Mesenchymal stem cell (in vitro differentiated cells and primary cell): ENCODE measurements around the gene RRP36.
A peak's percentile ranks its signal among the peaks of the same experiment; 100 is the strongest.

ENCODE experiments used
- DNase-seq: peaks from one replicate; pipeline ENCODE4 v3.0.0-alpha.2; 2013
- H2AFZ ChIP-seq: one replicate; pipeline ENCODE4 v1.6.1; 2013; ENCODE audit warnings: low read depth, mild to moderate bottlenecking, control low read depth, inconsistent platforms, low read length, moderate library complexity
- H2AK5ac ChIP-seq: 2 replicates; pipeline ENCODE4 v1.6.1; 2013; ENCODE audit warnings: low read length, moderate library complexity, mild to moderate bottlenecking, inconsistent platforms; ENCODE audit not compliant: severe bottlenecking
- H2BK120ac ChIP-seq: one replicate; pipeline ENCODE4 v1.6.1; 2013; ENCODE audit warnings: low read depth, mild to moderate bottlenecking, inconsistent platforms, low read length, moderate library complexity
- H2BK12ac ChIP-seq, 2 experiments: one replicate each; pipeline ENCODE4 v1.6.1; 2013; ENCODE audit warnings: inconsistent platforms in 2 of 2, low read length in 2 of 2, mild to moderate bottlenecking in 2 of 2, moderate library complexity in 2 of 2, control low read depth in 1 of 2
- H2BK15ac ChIP-seq: one replicate; pipeline ENCODE4 v1.6.1; 2013; ENCODE audit warnings: mild to moderate bottlenecking, low read depth, inconsistent platforms; ENCODE audit not compliant: poor library complexity, severe bottlenecking
- H2BK5ac ChIP-seq: 2 replicates; pipeline ENCODE4 v1.6.1; 2013; ENCODE audit warnings: low read depth, mild to moderate bottlenecking, low read length, control low read depth, inconsistent platforms; ENCODE audit not compliant: poor library complexity, severe bottlenecking
- H3K14ac ChIP-seq, 2 experiments: one replicate each; pipeline ENCODE4 v1.6.1; 2013; ENCODE audit warnings: inconsistent platforms in 2 of 2, low read length in 2 of 2, control low read depth in 1 of 2, mild to moderate bottlenecking in 1 of 2, moderate library complexity in 1 of 2
- H3K18ac ChIP-seq, 2 experiments: one replicate each; pipeline ENCODE4 v1.6.1; 2013; ENCODE audit warnings: inconsistent platforms in 2 of 2, low read length in 2 of 2, control low read depth in 1 of 2, low read depth in 1 of 2, mild to moderate bottlenecking in 1 of 2
- H3K23ac ChIP-seq, 2 experiments: one replicate each; pipeline ENCODE4 v1.6.1; 2013; ENCODE audit warnings: inconsistent platforms in 2 of 2, low read length in 2 of 2, mild to moderate bottlenecking in 2 of 2, moderate library complexity in 2 of 2, control low read depth in 1 of 2
- H3K27ac ChIP-seq: 2 replicates; pipeline ENCODE4 v1.5.1; 2013; ENCODE audit warnings: mild to moderate bottlenecking, moderate library complexity, low read length, control low read depth, inconsistent platforms; ENCODE audit not compliant: poor library complexity, severe bottlenecking
- H3K27me3 ChIP-seq, 2 experiments: 2 replicates each; pipeline versions ENCODE4 v1.6.1 to v1.7.0; 2013; ENCODE audit warnings: low read length in 2 of 2, mild to moderate bottlenecking in 2 of 2, moderate library complexity in 2 of 2, control low read depth in 1 of 2, inconsistent platforms in 1 of 2; ENCODE audit not compliant: control insufficient read depth in 1 of 2, insufficient read depth in 1 of 2
- H3K36me3 ChIP-seq, 2 experiments: 2 replicates each; pipeline versions ENCODE4 v1.6.1 to v1.7.0; 2013; ENCODE audit warnings: low read length in 2 of 2, control low read depth in 1 of 2, inconsistent platforms in 1 of 2, low read depth in 1 of 2, mild to moderate bottlenecking in 1 of 2; ENCODE audit not compliant: insufficient read depth in 2 of 2, control insufficient read depth in 1 of 2
- H3K4ac ChIP-seq, 2 experiments: one replicate each; pipeline ENCODE4 v1.6.1; 2013; ENCODE audit warnings: inconsistent platforms in 2 of 2, low read length in 2 of 2, mild to moderate bottlenecking in 2 of 2, moderate library complexity in 2 of 2, control low read depth in 1 of 2, low read depth in 1 of 2
- H3K4me1 ChIP-seq: 2 replicates; pipeline ENCODE4 v1.6.1; 2013; ENCODE audit warnings: low read depth, low read length, control low read depth; ENCODE audit not compliant: control insufficient read depth, insufficient read depth
- H3K4me2 ChIP-seq: 2 replicates; pipeline ENCODE4 v1.6.1; 2013; ENCODE audit warnings: low read length, mild to moderate bottlenecking, inconsistent platforms; ENCODE audit not compliant: poor library complexity, severe bottlenecking
- H3K4me3 ChIP-seq, 2 experiments: 2 replicates each; pipeline versions ENCODE4 v1.5.1 to v1.7.0; 2013; ENCODE audit warnings: low read length in 2 of 2, mild to moderate bottlenecking in 2 of 2, control low read depth in 1 of 2, low read depth in 1 of 2; ENCODE audit not compliant: insufficient read depth in 1 of 2
- H3K79me1 ChIP-seq: replicated peaks from 2 replicates; pipeline ENCODE4 v1.6.1; 2013; ENCODE audit warnings: mild to moderate bottlenecking, control low read depth, low read length, inconsistent platforms; ENCODE audit not compliant: poor library complexity, severe bottlenecking
- H3K9ac ChIP-seq: 2 replicates; pipeline ENCODE4 v1.7.0; 2013; ENCODE audit warnings: mild to moderate bottlenecking, low read length, moderate library complexity
- H3K9me3 ChIP-seq: 2 replicates; pipeline ENCODE4 v1.7.0; 2013; ENCODE audit warnings: mild to moderate bottlenecking, low read length; ENCODE audit not compliant: control insufficient read depth
- H4K8ac ChIP-seq: one replicate; pipeline ENCODE4 v1.6.1; 2013; ENCODE audit warnings: inconsistent platforms, mild to moderate bottlenecking, low read length, moderate library complexity
- H4K91ac ChIP-seq: one replicate; pipeline ENCODE4 v1.6.1; 2013; ENCODE audit warnings: mild to moderate bottlenecking, low read length, inconsistent platforms
- WGBS: methylation state at CpG from one replicate; pipeline ENCODE4 v1.1.7; 2013; ENCODE audit warnings: mixed read lengths; 5-methylcytosine and 5-hydroxymethylcytosine counted together

Gene RRP36

DNA sequence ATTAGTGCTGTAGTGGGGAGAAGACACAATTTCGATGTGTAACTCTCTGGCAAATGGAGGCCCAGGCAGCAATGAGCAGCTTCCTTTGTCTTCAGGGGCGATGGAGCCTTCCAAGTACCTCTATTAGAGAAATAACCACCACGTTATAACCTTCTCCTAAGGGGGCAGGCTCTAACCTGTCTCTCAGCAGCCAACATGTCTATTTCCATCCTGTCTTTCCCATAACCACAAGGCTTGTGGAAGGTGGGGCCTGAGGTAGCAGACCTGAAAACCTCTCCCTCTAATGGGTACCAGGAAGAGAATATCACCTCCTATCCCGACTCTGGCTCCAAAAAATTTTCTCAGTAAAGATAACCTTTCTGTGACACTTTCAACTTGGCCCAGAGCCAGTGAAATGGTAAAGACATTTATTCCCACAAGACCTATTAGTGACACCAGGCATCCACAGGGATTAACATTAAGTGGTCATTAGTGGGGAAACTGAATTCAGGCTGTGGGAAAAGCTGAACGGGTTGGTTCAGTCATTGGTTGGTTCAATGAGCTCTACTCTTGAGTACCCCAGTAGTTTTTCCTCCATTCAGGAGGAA lies 46.4 kb upstream of the RRP36 start:
- Histone ChIP-seq H3K23ac (no peak overlapping the region), H3K4me2 (no peak overlapping the region), H3K4ac (no peak overlapping the region), H3K9ac (no peak overlapping the region), H3K4me3 (no peak overlapping the region), H4K91ac (no peak overlapping the region), H3K27me3 (no peaks in the 10 kb centered on the region), H2AFZ (no peak overlapping the region), H3K4me1 (peaks cover 15% of the 10 kb centered on the region), H3K14ac (no peak overlapping the region), H3K27ac (no peak overlapping the region), H2BK5ac (no peak overlapping the region), H2BK12ac (no peak overlapping the region), H3K36me3 (peaks cover 8 to 9% of the 10 kb centered on the region in 2 experiments), H4K8ac (no peak overlapping the region), H2BK120ac (no peak overlapping the region), H3K79me1 (peaks cover 13% of the 10 kb centered on the region), H3K9me3 (no peaks in the 10 kb centered on the region), H3K18ac (no peak overlapping the region), H2AK5ac (no peak overlapping the region), H2BK15ac (no peak overlapping the region)
- no peak for DNase-seq
- WGBS: 100% methylated on average over 5 of the region's 5 CpGs

DNA sequence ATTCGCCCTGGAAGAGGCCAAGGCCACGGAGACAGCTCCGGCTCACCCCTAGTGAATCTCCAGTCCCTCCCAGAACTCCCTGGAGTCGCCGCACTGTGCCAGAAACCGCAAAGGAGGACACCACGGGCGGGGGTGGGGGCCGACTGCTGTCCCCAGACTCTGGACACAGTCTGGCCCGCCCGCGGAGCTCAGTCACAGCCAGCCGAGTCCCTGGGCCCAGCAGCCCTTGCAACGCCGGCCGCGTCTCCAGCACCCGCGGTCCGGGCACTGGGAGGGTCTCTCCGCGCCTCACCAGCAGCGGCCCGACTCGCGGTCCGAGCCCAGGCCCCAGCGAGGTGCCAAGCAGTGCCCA lies 43.0 kb upstream of the RRP36 start:
- peak overlapping the region; percentile 3 for H3K27ac ChIP-seq
- WGBS: under 1% methylated on average over 25 of the region's 28 CpGs

DNA sequence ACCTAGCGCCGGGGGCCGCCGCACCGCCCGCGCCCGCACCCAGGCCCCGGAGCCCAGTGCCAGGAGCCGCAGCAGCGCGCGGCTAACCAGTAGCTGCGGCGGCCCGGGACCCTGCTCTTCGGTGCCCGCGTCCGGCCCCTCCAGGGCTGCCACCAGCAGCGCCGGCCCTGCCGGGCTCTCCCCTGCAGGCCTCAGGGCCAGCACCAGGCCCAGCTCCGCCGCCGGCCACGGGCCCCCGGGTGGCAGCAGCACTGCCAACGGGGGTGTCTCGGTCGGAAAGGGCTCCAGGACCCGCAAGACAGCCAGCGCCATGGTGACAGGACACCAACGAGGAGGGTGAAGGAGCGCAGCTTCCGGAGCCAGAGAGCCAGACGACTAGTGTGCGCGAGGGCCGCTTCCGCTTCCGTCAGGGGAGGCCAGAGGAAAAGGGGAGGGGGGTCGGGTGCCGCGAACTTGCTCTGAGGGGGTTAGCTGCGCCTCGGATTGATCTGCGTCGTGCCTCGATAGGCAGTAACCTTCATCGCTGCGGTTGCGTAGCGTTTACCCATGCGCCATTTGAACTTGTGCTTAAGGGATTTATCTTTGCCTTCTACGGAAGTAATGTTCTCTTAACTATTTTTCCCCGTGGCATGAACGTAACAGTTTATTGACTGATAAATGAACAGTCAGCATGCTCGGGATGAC lies 42.4 kb upstream of the RRP36 start, which contains the start of gene PEX6:
TSS of gene PEX6 (minus strand) at position 343 of the 684 bp plus-strand sequence. CDS start at position 312, 31 bp downstream.
- Histone ChIP-seq H4K91ac (peak within 1 kb of the TSS; percentile 78), H3K9me3 (no peaks in the 10 kb centered on the region), H3K27me3 (no peaks in the 10 kb centered on the region)

More for the DNA sequence above, 43.0 kb upstream of the RRP36 start:
- Histone ChIP-seq H3K4me1 (peaks cover 10% of the 10 kb centered on the region), H2BK120ac (peak overlapping the region; percentile 94), H3K14ac (peak overlapping the region in 1 of 2 experiments; percentile 96), H3K4me3 (peak overlapping the region; percentile 81 to 85), H3K4me2 (peak overlapping the region; percentile 99), H3K4ac (peak overlapping the region; percentile 89 to 95), H3K18ac (peak overlapping the region; percentile 70 to 83), H3K36me3 (peaks cover 7 to 9% of the 10 kb centered on the region in 2 experiments), H2BK15ac (peak overlapping the region; percentile 37), H2BK12ac (peak overlapping the region in 1 of 2 experiments; percentile 3), H2AFZ (peak overlapping the region; percentile 36), H4K8ac (peak overlapping the region; percentile 78), H4K91ac (peak overlapping the region; percentile 9), H2AK5ac (no peak overlapping the region), H3K27me3 (no peaks in the 10 kb centered on the region), H3K23ac (no peak overlapping the region), H2BK5ac (peak overlapping the region; percentile 74), H3K9ac (peak overlapping the region; percentile 93), H3K79me1 (peaks cover 12% of the 10 kb centered on the region), H3K9me3 (no peaks in the 10 kb centered on the region)
- peak; percentile 61 for DNase-seq

DNA sequence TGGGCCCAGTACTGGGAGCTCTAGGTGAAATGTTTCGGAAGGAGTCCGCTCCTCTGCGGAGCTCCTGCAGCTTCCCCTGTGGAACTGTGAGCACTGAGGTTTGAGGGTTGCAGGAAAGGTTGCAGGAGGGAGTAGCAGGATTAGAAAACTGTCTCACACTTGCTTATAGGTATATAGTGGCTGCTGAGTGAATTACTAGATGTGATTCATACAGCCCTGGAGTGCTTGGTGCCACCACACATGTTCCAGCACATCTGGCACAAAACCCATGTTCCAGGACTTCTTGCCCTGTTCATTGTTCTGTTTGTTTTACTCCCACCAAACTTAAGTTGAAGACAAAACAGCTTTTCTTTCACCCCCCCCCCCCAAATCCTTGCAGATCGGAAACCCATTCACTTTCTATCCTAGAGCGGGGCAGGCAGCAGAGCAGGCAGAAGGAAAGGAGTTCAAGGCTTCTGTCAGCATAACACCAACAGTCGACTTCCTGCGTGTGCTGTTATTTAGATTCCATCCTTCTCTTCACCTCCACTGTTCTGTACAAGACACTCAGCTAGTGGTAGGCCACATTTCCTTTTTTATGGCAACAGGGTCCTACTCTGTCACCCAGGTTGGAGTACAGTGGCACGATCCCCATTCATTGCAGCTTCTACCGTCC lies 41.8 kb upstream of the RRP36 start:
- Histone ChIP-seq H2BK15ac (peak overlapping the region; percentile 21), H3K4me2 (peak overlapping the region; percentile 99), H2BK12ac (peak overlapping the region in 1 of 2 experiments; percentile 45), H3K27ac (peak overlapping the region; percentile 67), H3K79me1 (peaks cover 8% of the 10 kb centered on the region), H3K14ac (no peak overlapping the region), H4K8ac (peak overlapping the region; percentile 92), H3K18ac (peak overlapping the region; percentile 49 to 55), H4K91ac (no peak overlapping the region), H3K4me3 (peak overlapping the region; percentile 81 to 85), H3K23ac (no peak overlapping the region), H3K36me3 (peaks cover 0 to 6% of the 10 kb centered on the region in 2 experiments), H3K27me3 (no peaks in the 10 kb centered on the region), H3K9ac (peak overlapping the region; percentile 93), H3K4ac (peak overlapping the region; percentile 81 to 82), H2AK5ac (no peak overlapping the region), H2AFZ (no peak overlapping the region), H3K4me1 (peaks cover 11% of the 10 kb centered on the region), H2BK5ac (no peak overlapping the region), H2BK120ac (peak overlapping the region; percentile 38), H3K9me3 (no peaks in the 10 kb centered on the region)
- DNase-seq: peak; percentile 67
- 64% methylated on average over 9 of the region's 9 CpGs for WGBS

More for the DNA sequence above, 42.4 kb upstream of the RRP36 start, which contains the start of gene PEX6:
- Histone ChIP-seq H3K18ac (peak within 1 kb of the TSS; percentile 70 to 83), H3K79me1 (peaks cover 10% of the 10 kb centered on the region), H3K4ac (peak within 1 kb of the TSS; percentile 89 to 95), H2BK120ac (peak within 1 kb of the TSS; percentile 94), H3K27ac (peak within 1 kb of the TSS; percentile 67), H2BK15ac (peak within 1 kb of the TSS; percentile 37), H2BK5ac (peak within 1 kb of the TSS; percentile 74), H3K23ac (peak within 1 kb of the TSS in 1 of 2 experiments; percentile 60), H3K14ac (peak within 1 kb of the TSS in 1 of 2 experiments; percentile 96), H2AFZ (peak within 1 kb of the TSS; percentile 68), H2AK5ac (no peak within 1 kb of the TSS), H4K8ac (peak within 1 kb of the TSS; percentile 92), H3K4me1 (peaks cover 11% of the 10 kb centered on the region), H3K4me2 (peak within 1 kb of the TSS; percentile 99), H3K36me3 (peaks cover 1 to 6% of the 10 kb centered on the region in 2 experiments), H3K9ac (peak within 1 kb of the TSS; percentile 93), H3K4me3 (peak within 1 kb of the TSS; percentile 81 to 85), H2BK12ac (peak within 1 kb of the TSS; percentile 3 to 45)
- peak; percentile 91 for DNase-seq
- WGBS: under 1% methylated on average over 57 of the region's 59 CpGs
